Posterior vena cava (tissue), 2 donors: ENCODE measurements around the gene USP22. TPM values are rescaled to one million over a fixed set of nuclear protein-coding genes. Genes with fewer than 3 reads are reported as not detected.

ENCODE experiments used
- DNase-seq: peaks from one replicate; pipeline ENCODE4 v3.0.0-alpha.2; 2020; ENCODE audit warnings: low spot score
- intact Hi-C, 2 donors: fragments of 100-400 bp; cut with DNase I; formaldehyde crosslinking; loops; one replicate each; pipeline versions ENCODE4 v1.14.1 to v1.14.2; 2022 to 2023
- total RNA-seq, 2 donors: library from RNA; stranded (reverse); fragmentation: NEBNext Ultra II Directional; extraction: Animal tissue kit (Norgen Biotek cat#: 25700); gene quantifications; one replicate each; pipeline ENCODE4 v1.2.1, GENCODE V29; 2021
- donor health status: DM: yes; HTN: yes; CAD: no.
- donor health status: DM: yes; HTN: yes; CAD: no.

Gene USP22
- total RNA-seq, 2 donors from 2014 or later = 136 to 142 TPM

DNA sequence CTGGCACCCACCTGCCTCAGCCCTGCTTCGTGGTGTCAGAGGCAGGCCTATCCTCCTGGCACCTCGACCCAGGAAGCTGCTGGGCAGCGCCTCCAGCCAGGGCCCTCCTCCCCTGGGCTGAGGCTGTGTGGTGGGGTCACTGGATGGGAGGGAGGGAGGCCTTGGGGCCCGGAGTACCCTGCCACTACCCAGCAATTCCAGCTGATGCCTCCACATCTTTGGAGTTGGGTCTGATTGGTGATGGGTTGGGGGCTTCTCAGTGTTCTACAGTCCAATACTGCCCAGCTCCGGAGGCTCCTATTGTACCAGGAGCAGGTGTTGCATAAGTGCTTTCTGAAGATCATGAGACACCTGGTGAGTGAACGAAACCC is 48.0 kb downstream of the USP22 start:
- intact Hi-C loops = loop anchor here in 1 of 2 donors (5.0 to 10.0 kb wide), 2 partner anchors 82 to 190 kb away; no protein-coding TSS in a partner anchor
- DNase-seq = peak; percentile 58

DNA sequence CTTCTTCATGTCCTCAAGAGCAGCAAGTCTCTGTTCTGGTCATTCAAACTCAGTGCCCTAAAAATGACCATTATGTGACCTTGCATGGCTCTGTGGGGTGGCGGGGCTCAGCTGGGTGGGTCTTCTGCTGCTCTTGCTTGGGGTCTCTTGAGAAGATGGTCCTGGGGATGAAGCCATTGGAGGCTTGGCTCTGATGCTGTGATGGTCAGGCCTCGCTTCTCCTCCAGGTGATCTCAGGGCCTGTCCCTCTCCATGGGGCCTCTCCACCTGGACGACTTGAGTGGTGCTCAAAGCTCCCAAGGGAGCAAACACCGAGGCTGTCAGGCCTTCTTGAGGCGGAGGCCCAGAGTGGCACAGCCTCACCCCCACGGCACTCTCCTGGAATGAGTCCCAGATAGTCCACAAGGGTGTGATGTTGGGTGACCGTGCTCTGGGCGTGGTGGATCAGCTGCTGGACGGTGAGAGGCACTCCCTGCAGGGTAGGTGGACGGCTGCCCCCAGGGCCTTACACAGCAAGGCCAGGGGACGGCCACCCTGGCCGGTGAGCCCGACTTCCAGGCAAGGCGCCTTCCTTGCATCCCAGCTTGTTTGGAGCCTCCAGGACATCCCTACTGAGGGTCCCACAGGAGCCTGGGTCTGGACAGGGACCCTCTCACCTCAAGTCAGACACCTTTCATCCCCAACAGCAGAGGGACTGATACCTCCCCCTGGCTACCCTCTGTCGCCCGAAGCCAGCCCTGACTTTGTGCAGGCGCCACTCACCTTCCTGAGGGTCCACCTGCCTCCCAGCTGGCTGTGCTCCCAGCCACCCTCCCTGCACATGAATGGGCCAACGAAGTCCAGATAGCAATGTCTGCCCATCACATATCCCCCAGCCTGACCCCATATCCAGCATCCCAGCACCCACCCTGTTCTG is 48.7 kb downstream of the USP22 start:
- intact Hi-C loops = loop anchor here in 1 of 2 donors (5.0 to 10.0 kb wide), 2 partner anchors 82 to 189 kb away; no protein-coding TSS in a partner anchor
- DNase-seq = peak; percentile 73

DNA sequence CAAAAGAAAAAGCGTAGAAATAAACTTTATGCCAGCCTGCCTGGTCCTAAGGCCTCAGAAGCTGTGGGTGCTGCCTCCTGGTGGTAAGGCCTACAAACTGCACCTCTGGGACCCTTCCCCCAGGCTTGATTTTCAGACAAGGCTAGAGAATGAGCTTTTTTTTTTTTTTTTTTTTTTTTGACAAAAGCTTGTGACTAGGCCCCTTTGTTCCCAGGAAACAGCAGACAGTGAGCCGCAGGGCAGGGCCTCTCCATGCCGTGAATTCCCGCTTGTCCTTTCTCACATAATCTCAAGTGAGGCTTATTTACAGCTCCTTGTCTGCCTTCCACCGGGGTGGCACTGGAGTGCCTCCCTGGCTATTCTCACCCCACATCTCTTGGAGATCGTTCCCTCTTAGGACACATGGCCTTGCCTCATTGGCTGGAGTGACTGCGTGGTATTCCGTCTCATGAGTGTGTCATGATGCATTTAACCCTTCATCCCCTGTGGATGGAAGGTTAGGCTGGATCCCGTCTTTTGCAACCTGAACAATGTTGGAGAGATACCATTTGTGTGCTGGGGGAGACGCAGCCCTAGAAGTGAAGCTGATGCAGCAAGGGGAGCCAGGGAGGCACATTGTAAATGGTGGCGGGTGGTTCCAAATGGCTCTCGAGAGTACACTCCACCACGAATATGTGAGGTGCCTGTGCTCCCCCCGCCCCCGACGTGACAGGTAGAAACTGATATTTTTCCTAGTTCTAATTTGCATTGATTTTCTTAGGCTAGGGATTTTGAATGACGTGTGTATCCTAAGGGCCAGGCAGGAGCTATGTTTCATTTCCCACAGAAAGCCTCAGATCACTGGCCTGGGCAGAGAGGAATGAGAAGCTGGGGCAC is 49.6 kb downstream of the USP22 start:
- intact Hi-C loops = loop anchor here in 1 of 2 donors (5.0 to 10.0 kb wide), 2 partner anchors 81 to 188 kb away; no protein-coding TSS in a partner anchor
- DNase-seq = peak; percentile 75

DNA sequence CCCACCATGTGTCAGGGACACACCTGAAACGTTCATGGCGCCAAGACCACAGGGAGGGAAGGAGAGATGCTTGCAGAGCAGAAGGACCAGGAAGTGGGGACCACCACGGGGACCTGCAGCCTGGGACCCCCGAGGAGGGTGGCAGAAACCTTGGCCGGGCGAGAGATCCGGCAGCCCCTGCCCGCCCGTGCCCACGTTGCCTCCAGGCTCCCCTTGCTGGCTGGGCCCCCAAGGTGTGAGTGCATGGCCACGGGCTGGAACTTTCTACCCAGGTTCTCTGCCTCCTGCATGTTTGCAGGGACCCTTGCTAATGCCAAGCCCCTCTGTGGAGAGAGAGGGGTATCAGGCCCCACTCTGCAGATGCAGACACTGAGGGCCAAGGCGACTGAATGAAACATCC is 50.4 kb downstream of the USP22 start:
- intact Hi-C loops = loop anchor here in 1 of 2 donors (5.0 to 10.0 kb wide), 2 partner anchors 80 to 188 kb away; no protein-coding TSS in a partner anchor
- DNase-seq = no peak

DNA sequence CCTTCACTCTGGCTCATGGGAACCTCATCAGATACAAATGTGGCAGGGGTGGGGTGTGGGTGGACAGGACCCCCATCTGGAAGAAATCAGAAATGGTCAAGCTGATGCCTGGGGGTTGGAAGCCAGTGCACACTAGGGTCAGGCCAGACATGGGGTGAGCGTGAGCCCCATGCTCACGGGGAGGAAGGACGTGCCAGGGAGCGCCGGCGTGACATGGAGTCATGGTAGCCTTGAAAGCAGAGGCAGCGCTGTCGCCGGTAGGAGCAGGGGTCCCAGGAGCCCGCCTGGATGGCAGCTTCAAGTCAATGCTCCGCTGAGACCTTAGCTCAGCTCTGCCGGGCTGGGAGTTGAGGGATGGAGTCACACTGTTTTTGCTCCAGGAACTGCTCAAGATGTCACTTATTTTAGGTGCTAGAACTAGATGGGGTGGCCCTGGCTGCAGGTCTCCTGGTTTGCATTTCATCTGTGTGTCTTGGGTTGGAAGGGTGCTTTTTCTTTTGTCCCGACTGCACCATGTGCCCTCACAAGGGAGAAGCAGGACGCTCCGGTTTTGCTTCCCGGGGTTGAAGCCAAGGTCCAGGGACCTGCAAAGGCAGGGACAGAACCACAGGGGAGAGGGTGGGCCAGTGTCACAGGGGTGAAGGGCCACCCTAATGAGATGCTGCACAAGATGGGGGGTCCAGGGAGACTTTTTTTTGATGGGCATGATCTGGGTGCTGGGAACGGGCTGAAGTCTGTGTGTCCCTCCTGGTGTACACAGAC is 51.4 kb downstream of the USP22 start:
- DNase-seq = no peak
- intact Hi-C loops = loop anchor here in 1 of 2 donors (5.0 to 10.0 kb wide), 2 partner anchors 79 to 187 kb away; no protein-coding TSS in a partner anchor

DNA sequence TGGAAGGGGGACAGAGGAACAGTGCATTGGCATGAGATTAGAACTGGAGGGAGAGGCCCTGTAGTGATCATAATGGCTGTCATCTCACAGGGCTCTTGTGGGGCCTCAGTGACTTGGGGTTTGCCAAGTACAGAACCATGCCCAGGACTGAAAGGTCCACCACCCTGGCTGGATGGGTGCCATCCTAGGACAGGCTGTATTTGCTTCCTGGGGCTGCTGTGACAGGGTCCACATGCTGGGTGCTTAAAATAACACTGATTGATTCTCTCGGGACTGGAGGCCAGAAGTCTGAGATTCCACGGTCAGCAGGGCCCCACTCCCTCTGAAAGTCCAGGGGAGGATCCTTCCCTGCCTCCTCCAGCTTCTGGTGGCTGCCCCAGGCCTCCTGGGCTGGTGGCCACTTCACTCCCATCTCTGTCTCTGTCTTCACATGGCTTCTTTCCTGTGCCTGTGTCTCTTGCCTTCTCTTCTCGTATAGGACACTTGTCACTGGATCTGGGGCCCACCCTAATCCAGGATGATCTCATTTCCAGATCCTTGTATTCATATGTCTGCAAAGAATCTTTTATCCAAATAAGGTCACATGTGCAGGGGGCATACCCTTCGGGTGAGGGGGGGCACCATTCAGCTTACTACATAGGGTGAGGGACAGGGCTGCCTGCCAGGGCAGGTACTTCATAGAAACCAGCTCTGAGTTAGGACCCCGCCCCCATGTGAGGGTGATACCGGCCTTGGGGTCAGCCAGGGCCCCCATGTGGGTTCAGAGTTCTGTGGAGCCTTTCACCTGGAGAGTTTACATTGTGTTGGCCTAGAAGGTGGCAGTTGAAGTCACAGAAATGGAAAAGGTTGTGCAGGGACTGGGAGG is 52.6 kb downstream of the USP22 start:
- DNase-seq = no peak
- intact Hi-C loops = loop anchor here in 1 of 2 donors (5.0 to 10.0 kb wide), 2 partner anchors 78 to 185 kb away; no protein-coding TSS in a partner anchor

DNA sequence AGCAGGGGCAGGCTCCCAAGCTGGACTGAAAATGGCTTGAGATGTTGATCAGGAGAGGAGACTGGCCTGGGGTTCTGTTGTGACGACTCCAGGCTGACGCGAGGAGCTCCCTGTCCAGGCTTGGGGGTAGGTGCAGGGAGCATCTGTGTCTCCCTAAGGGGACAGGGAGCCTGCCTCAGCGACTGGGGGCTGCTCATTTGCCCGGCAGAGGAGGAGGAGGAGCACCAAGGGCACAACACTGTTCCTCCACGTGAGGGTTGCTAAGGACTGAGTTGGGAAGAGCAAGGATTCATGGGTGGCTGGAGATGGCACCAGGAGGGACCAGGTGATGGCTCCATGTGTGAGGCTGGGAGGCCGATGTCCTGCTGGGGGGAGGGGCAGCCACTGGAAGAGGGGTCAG is 53.3 kb downstream of the USP22 start:
- no peak for DNase-seq
- intact Hi-C loops = no loop called here

DNA sequence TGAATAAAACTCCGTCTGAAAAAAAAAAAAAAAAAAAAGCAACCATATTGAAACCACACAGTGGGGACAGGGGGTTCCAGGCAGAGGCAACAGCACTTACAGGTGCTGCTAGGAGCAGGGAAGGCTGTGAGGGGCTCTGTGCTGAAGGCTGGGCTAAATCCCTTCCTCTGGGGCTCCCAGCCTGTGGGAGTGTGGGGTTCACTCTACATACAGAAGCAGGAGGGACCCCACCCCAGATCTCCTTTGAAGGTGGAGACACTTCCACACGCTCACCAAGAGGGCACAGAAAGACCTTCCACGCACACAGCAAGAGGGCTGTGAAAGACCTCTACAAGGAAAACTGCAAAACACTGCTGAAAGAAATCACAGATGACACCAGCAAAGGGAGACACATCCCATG is 53.9 kb downstream of the USP22 start:
- DNase-seq = no peak
- intact Hi-C loops = no loop called here

DNA sequence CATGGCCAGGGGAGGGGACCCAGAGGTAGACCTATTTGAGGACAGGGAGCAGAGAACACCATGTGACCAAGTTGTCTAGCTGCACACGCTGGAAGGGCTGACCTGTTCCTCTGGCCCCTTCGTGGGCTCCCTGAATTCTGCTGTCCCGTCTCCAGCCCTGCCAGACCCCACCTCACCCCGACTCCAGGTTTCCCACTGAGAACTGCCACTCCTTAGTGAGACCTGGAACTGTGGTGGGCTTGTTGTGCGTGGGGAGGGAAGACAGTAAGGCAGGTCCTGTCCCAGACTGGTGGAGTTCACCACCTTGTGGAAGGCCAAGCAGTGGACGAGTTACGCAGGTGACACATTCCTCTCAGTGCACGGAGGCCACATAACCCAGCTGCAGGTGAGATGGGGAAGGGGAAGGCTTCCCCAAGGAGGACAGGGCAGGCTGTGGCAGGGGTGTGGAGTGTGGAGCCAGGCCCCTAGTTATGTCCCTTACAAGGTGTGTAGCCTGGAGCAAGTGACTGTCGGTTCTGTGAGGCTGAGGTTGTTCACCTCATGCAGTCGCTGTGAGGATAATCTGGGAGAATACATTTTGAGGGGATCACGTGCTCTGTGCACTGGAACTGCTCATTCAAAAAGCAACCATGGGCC is 54.7 kb downstream of the USP22 start:
- no peak for DNase-seq
- intact Hi-C loops = no loop called here

DNA sequence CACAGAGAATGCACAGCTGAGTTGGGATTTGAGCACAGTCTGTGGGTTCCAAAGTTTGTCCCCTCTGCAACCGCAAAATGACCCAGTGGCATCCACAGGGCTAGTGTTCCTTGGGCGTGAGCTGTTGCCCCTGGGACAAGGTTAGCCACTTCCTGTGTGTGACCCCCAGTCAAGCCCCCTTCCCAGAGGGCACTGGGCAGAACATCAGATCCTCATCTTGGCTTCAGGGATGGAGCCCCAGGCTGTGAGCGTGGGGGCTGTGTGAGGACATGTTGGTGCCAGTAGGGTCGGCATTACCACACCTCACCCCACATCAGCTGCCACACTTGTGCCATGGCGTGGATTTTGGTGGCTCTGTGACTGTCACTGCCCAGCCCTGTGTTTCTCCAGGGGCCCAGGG is 55.3 kb downstream of the USP22 start:
- DNase-seq = no peak
- intact Hi-C loops = no loop called here

DNA sequence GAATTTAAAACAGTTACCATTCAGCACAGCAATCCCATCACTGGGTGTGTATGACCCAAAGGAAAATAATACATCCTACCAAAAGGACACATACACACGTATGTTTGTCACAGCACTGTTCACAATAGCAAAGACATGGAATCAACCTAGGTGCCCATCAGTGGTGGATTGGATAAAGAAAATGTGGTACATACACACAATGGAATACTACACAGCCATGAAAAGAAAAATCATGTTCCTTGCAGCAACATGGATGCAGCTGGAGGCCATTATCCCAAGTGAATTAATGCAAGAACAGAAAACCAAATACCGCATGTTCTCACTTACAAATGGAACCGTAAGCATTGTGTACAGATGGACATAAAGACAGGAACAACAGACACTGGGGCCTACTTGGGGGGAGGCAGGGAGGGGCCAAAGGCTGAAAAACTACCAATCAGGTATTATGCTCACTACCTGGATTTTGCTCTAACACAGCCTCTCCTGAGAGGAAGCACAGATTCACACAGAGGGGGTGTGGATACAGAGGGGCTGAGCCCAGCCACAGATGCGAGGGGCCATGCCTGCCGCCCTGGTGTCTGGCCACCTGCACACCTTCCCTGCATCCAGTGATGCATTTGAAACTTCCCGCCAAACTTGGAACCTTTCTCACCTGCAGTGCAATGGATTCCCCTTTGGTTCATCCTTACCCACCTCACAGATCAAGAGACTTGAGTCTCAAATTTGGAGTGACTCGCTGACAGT is 55.9 kb downstream of the USP22 start:
- intact Hi-C loops = no loop called here
- DNase-seq = no peak

DNA sequence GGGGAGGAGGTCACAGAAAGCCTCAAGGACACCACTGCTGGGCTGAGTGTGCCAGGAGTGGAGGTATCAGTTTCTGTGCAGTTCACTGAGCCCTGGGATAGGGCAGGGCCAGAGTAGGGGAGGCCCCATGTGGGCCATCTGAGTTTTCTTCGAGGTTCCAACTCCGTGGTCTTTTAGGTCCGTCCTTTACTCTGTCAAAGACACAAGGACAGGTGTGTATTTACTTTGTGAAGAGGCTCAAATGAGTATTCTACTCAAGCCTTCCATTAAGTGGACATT is 59.5 kb downstream of the USP22 start:
- no peak for DNase-seq
- intact Hi-C loops = no loop called here

DNA sequence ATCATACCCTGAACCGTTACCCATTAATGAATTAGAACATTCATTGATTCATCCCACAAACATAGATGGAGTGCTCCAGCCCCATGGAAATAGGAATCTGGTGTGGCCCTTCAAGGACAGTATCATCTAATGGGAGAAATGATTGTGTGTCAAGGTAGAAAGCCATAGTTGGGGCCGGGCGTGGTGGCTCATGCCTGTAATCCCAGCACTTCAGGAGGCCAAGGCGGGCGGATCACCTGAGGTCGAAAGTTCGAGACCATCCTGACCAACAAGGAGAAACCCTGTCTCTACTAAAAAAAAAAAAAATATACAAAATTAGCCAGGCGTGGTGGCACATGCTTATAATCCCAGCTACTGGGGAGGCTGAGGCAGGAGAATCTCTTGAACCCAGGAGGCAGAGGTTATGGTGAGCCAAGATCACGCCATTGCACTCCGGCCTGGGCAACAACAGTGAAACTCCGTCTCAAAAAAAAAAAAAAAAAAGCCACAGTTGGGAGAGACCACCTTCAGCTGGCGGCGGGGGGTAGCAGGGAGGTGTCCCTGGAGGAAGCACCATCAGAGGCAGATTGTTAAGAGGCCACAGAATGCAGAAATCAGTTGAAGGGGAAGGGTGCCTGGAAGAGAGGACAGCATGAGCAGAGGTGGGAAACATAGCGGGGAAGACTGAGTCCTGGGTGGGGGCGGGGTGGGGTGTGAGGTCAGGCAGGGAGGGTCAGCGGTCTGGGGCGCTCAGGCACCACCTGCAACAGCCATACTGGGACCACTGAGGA is 60.0 kb downstream of the USP22 start:
- DNase-seq = no peak
- intact Hi-C loops = no loop called here

DNA sequence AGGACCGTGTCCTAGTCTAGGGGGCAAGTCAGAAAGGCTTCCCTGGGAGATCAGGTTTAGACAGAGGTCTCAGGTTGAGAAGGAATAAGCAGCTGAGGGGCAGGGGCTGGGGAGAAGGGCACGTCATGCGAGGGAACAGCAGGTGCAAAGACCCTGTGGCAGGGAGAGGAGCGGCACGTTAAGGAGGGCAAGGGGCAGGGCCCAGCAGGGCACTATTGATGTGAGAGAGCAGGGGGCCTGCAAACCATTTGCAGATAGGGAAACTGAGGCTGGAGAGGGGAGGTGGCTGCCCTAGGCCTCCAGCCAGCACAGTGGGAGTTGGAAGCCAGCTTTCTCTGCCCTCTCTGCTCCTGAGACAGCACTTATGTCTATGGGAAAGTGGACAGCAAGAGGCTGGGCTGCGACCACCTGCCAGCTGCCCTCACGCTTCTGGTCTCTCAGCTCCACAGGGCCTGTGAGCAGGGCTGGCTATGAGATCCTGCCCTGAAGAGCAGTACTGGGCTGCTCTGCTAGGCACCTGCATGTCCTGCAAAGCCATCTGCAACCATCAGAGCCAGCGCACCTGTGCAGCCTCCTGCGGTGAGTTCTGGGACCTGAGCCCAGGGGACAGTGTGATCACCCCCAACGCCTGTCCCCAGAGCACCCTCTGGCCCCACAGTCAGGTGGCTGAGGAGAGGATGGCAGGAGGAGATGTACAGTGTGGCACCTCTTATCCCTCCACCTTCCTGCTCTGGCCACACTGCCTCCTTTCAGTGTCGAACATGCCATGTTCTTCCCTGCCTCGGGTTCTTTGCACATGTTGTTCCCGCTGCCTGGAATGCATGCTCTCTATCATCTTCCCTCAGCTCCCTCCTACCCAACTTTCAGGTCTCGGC is 61.5 kb downstream of the USP22 start:
- DNase-seq = no peak
- intact Hi-C loops = no loop called here

DNA sequence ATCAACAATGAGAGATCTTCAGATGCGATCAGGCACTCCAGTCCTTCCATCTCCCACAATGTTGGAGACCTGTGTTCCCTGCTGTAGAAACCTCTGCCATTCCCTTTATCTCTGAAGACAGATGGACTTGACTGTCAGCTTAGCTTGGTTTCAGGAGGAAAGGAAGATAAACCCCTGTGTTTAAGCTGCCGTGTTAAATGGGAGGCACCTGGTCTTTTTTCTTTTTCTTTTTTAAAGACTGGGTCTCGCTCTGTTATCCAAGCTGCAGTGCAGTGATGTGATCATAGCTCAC is 63.1 kb downstream of the USP22 start:
- intact Hi-C loops = no loop called here
- no peak for DNase-seq
